Measurements from ENCODE around the gene EEF2K. TPM values are rescaled to one million over a fixed set of nuclear protein-coding genes. Genes with fewer than 3 reads are reported as not detected.

EEF2K gene
- total and polyA plus RNA-seq, 2 donors (not counting 1 experiment from before 2014, with no cell fraction given), result 11.8 to 28.7 TPM

DNA sequence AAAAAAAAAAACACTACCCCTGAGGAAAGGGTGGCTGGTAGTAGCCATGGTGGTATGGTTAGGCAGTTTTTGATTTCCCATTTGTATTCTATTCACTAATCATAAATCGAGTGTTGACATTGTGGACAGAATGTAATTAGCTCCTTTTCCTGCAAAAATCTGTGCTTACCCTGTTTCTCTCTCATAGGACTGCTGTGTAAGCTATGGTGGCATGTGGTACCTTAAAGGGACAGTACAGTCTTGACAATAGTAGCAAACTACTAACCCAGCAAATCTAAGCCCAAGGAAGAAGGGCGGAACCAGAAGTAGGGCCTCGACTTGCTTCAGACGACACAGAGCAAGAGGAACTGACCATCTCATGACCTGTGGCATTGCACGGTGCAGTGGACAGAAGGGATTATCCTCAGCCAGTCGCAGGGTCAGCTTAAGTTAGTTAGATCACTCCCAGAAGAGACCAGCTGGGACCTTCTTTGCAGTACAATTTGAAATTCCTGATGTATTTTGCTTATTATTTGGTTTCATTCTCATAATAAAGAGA is 127.4 kb downstream of the EEF2K start:
- Mint-ChIP-seq H3K27ac (no peak overlapping the region), H3K4me1 (no peaks in the 10 kb centered on the region), H3K27me3 (no peaks in the 10 kb centered on the region), H3K9me3 (ENCODE audit: insufficient read depth) (peaks cover 17% of the 10 kb centered on the region), H3K4me3 (no peak overlapping the region)
- no peak overlapping the region for H2AFZ ChIP-seq (ENCODE audit: insufficient read depth, low read depth, low read length, poor library complexity, severe bottlenecking)
- no peaks in the 10 kb centered on the region for H4K20me1 ChIP-seq (ENCODE audit: control insufficient read depth, insufficient read depth, low read length, poor library complexity, severe bottlenecking)
- H3K4me3 ChIP-seq (ENCODE audit: control extremely low read depth in 1 of 5, extremely low read depth in 1 of 5, insufficient read depth in 1 of 5, low read depth in 2 of 5, low read length in 4 of 5), result no peak overlapping the region
- ATAC-seq (ENCODE audit: low read depth) (no peak), DNase-seq (no peak)
- ChIA-PET POLR2A (no interaction called here), CTCF (no interaction called here)
- no peaks in the 10 kb centered on the region for H3K4me1 ChIP-seq (ENCODE audit: control insufficient read depth in 2 of 2, insufficient read depth in 2 of 2, low read length in 2 of 2)
- TF ChIP-seq EZH2 (IDR thresholded peaks at IDR 0.05; ENCODE audit: borderline replicate concordance, insufficient read depth, low read depth, low read length, poor library complexity, severe bottlenecking), result no peak
- TF ChIP-seq, protein P1, sequence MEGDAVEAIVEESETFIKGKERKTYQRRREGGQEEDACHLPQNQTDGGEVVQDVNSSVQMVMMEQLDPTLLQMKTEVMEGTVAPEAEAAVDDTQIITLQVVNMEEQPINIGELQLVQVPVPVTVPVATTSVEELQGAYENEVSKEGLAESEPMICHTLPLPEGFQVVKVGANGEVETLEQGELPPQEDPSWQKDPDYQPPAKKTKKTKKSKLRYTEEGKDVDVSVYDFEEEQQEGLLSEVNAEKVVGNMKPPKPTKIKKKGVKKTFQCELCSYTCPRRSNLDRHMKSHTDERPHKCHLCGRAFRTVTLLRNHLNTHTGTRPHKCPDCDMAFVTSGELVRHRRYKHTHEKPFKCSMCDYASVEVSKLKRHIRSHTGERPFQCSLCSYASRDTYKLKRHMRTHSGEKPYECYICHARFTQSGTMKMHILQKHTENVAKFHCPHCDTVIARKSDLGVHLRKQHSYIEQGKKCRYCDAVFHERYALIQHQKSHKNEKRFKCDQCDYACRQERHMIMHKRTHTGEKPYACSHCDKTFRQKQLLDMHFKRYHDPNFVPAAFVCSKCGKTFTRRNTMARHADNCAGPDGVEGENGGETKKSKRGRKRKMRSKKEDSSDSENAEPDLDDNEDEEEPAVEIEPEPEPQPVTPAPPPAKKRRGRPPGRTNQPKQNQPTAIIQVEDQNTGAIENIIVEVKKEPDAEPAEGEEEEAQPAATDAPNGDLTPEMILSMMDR (IDR thresholded peaks at IDR 0.05), result no peak
- peaks cover 22 to 59% of the 10 kb centered on the region in 2 experiments for H3K36me3 ChIP-seq (replicated peaks in 1 of 2; ENCODE audit: control extremely low read depth in 1 of 2, control insufficient read depth in 1 of 2, extremely low read depth in 1 of 2, insufficient read depth in 2 of 2, low read length in 1 of 2)
- H3K79me2 ChIP-seq (ENCODE audit: control insufficient read depth, insufficient read depth, low read length), result no peaks in the 10 kb centered on the region
- H3K27me3 ChIP-seq (replicated peaks in 1 of 4; ENCODE audit: control extremely low read depth in 1 of 4, control insufficient read depth in 3 of 4, insufficient read depth in 4 of 4, low read length in 3 of 4), result no peaks in the 10 kb centered on the region
- no peak overlapping the region for H3K4me2 ChIP-seq (replicated peaks; ENCODE audit: low read depth, low read length, poor library complexity, severe bottlenecking)
- intact Hi-C loops (cut with micrococcal nuclease), result no loop called here
- peaks cover 5 to 16% (median 11%) of the 10 kb centered on the region in 3 donors for H3K9me3 ChIP-seq (ENCODE audit: control extremely low read depth in 1 of 3, control insufficient read depth in 2 of 3, insufficient read depth in 1 of 3, low read length in 2 of 3)
- 90% methylated on average over 5 of the region's 6 CpGs for WGBS (ENCODE audit: insufficient coverage)
- no peak overlapping the region for H3K9ac ChIP-seq (ENCODE audit: low read length)
- no peak overlapping the region for H3K27ac ChIP-seq (ENCODE audit: low read length in 2 of 2)

DNA sequence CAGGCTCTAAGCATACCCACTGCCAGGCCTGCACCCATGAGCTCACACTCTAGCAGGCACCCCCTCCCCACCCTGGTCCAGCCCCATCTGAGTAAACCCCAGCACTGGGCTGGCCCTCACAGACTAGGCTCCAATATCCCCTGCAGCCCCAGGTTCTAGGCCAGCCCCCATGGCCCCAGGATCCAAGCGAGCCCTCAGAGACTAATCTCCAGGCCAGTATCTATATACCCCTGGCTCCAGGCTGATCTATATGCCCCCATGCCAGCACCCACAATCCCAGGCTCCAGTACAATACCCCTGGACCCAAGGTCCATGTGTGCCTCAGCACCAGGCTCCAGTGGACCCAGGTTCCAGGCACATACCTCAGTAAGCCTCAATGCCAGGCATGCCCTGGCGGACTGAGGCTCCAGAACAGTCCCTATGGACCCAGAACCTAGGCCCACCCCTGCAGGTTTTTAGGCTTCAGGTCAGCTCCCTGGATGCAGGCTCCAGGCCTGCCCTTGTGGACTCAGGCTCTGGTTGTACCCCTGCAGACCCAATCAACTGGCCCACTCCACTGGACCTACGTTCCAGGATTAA is 129.7 kb downstream of the EEF2K start:
- CTCF ChIA-PET, result no interaction called here
- Histone ChIP-seq H3K4me1 (ENCODE audit: control insufficient read depth in 2 of 2, insufficient read depth in 2 of 2, low read length in 2 of 2) (no peaks in the 10 kb centered on the region), H3K27me3 (replicated peaks in 1 of 4; ENCODE audit: control extremely low read depth in 1 of 4, control insufficient read depth in 3 of 4, insufficient read depth in 4 of 4, low read length in 3 of 4) (no peaks in the 10 kb centered on the region), H2AFZ (ENCODE audit: insufficient read depth, low read depth, low read length, poor library complexity, severe bottlenecking) (no peak overlapping the region), H4K20me1 (ENCODE audit: control insufficient read depth, insufficient read depth, low read length, poor library complexity, severe bottlenecking) (no peaks in the 10 kb centered on the region), H3K4me2 (replicated peaks; ENCODE audit: low read depth, low read length, poor library complexity, severe bottlenecking) (no peak overlapping the region), H3K27ac (ENCODE audit: low read length in 2 of 2) (no peak overlapping the region), H3K36me3 (replicated peaks in 1 of 2; ENCODE audit: control extremely low read depth in 1 of 2, control insufficient read depth in 1 of 2, extremely low read depth in 1 of 2, insufficient read depth in 2 of 2, low read length in 1 of 2) (peaks cover 19 to 49% of the 10 kb centered on the region in 2 experiments), H3K4me3 (ENCODE audit: control extremely low read depth in 1 of 5, extremely low read depth in 1 of 5, insufficient read depth in 1 of 5, low read depth in 2 of 5, low read length in 4 of 5) (no peak overlapping the region), H3K9ac (ENCODE audit: low read length) (no peak overlapping the region), H3K9me3 (ENCODE audit: control extremely low read depth in 1 of 3, control insufficient read depth in 2 of 3, insufficient read depth in 1 of 3, low read length in 2 of 3) (peaks cover 5 to 23% (median 19%) of the 10 kb centered on the region in 3 donors), H3K79me2 (ENCODE audit: control insufficient read depth, insufficient read depth, low read length) (no peaks in the 10 kb centered on the region)
- Mint-ChIP-seq H3K27ac (no peak overlapping the region), H3K27me3 (no peaks in the 10 kb centered on the region), H3K9me3 (ENCODE audit: insufficient read depth) (peaks cover 23% of the 10 kb centered on the region), H3K4me1 (no peaks in the 10 kb centered on the region), H3K4me3 (no peak overlapping the region)
- POLR2A ChIA-PET, result interaction anchor here (0.7 kb wide), 1 partner anchor 79 kb away, joined by 3 read pairs; no protein-coding TSS in a partner anchor
- 100% methylated on average over 3 of the region's 3 CpGs for WGBS (ENCODE audit: insufficient coverage)
- DNase-seq, result no peak
- TF ChIP-seq EZH2 (IDR thresholded peaks at IDR 0.05; ENCODE audit: borderline replicate concordance, insufficient read depth, low read depth, low read length, poor library complexity, severe bottlenecking), result no peak
- TF ChIP-seq, protein P1 (IDR thresholded peaks at IDR 0.05), result no peak
- no peak for ATAC-seq (ENCODE audit: low read depth)
- intact Hi-C loops (cut with micrococcal nuclease), result no loop called here
